ENCODE data around the gene GNB4.
A peak's percentile ranks its signal among the peaks of the same experiment; 100 is the strongest.

Gene GNB4

DNA sequence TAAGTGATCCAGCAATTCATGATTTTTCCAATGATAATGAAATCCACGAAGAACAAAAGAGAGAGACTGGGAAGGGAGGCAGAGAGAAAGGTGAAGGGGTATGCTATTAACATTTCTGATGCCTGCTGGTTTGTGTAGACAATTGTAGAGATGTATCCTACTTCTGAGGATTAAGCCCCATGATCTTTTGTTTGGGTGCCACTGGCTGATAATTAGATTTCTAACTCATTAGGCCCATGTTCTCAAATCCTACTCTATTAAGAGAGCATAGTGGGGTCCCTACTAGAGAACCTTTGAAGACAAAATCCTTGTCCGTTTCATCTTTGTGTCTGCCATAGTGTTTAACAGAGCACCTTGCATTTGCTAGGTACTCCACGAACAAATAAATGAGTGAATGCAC lies 2.7 kb upstream of the GNB4 start:
- H3K4me3 ChIP-seq (ENCODE audit: low read depth, low read length), result no peak overlapping the region
- no peak for DNase-seq (ENCODE audit: low read depth)
- TF ChIP-seq, protein P1, sequence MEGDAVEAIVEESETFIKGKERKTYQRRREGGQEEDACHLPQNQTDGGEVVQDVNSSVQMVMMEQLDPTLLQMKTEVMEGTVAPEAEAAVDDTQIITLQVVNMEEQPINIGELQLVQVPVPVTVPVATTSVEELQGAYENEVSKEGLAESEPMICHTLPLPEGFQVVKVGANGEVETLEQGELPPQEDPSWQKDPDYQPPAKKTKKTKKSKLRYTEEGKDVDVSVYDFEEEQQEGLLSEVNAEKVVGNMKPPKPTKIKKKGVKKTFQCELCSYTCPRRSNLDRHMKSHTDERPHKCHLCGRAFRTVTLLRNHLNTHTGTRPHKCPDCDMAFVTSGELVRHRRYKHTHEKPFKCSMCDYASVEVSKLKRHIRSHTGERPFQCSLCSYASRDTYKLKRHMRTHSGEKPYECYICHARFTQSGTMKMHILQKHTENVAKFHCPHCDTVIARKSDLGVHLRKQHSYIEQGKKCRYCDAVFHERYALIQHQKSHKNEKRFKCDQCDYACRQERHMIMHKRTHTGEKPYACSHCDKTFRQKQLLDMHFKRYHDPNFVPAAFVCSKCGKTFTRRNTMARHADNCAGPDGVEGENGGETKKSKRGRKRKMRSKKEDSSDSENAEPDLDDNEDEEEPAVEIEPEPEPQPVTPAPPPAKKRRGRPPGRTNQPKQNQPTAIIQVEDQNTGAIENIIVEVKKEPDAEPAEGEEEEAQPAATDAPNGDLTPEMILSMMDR (IDR thresholded peaks at IDR 0.05; ENCODE audit: low read depth, low read length, missing control alignments), result no peak

DNA sequence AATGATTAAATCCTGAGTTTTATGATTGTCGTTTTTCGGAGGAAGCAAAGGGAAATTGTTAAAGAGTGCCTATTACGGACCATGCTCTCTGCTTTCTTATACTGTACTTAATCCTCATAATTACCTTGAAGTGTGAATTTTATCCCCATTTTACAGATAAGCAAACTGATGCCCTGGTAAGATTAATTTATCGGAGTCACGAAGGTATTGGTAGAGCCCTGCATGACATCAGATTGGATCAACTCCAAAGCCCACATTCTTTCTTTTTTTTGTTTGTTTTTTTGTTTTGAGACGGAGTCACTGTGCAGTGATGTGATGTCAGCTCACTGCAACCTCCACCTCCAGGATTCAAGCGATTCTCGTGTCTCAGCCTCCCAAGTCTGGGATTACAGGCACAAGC lies 1.6 kb upstream of the GNB4 start:
- H3K4me3 ChIP-seq (ENCODE audit: low read depth, low read length), result no peak overlapping the region
- TF ChIP-seq, protein P1 (IDR thresholded peaks at IDR 0.05; ENCODE audit: low read depth, low read length, missing control alignments), result no peak
- DNase-seq (ENCODE audit: low read depth), result no peak

DNA sequence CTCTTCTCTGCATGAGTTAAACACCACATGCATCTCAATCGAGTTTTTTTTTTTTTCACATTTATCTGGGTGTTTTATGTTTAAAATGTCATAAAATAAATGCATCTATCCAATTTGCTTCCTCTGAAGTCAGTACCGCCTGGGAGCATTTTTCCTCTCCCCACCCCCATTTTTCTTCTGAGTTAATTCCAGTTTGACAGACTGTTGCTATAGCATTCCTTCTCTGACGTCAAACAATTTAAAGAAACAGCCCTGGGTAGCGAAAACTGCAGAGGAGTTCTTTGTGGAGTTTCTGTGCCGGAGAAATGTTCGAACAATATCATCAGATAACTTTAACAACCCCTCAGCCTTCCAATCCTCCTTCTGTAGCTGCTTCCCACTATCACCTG lies 900 bp upstream of the GNB4 start:
- no peak overlapping the region for H3K4me3 ChIP-seq (ENCODE audit: low read depth, low read length)

DNA sequence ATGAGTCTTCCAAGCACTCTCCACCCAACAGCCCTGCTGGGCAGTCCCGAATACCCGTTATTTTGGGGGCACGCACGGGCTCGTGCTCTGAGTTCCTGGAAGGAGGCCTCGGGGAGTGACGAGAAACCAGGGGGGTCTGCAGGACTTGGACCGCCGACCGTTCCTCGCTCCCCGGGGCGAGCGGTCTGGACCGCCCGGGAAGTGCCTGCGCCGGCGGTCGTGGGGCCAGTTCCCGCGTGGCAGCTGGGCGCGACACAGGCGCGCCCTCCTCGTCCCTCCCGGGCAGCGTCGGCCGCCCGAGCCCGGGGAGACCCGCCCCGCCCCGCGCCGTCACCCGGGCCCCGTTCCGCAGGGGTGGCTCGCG lies 387 bp downstream of the GNB4 start:
- TF ChIP-seq, protein P1 (IDR thresholded peaks at IDR 0.05; ENCODE audit: low read depth, low read length, missing control alignments), result no peak
- DNase-seq (ENCODE audit: low read depth), result no peak

More for the DNA sequence above, 900 bp upstream of the GNB4 start:
- no peak for DNase-seq (ENCODE audit: low read depth)
- TF ChIP-seq, protein P1 (IDR thresholded peaks at IDR 0.05; ENCODE audit: low read depth, low read length, missing control alignments), result no peak

DNA sequence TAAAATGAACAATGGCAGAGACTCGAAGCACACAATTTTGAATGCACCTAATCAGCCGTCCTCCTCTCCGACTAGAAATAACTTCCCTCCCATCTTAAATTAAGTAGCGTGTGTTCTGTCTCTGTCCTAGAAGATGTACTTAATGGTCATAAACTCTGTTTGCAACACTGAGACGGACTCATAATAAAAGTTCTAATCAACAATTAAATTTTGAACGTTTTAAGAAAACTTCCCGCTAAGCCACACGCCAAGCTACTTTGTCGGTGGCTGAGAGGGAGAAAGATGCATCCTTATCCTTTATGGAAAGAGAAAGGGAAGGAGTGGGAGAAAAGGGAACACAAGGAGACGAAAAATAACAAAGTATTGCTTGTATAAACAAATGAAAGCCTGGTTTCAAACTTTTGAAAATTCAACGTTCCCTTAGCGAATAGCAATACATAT lies 989 bp downstream of the GNB4 start:
- H3K4me3 ChIP-seq (ENCODE audit: low read depth, low read length), result peak overlapping the region; percentile 58
- no peak for DNase-seq (ENCODE audit: low read depth)
- TF ChIP-seq, protein P1 (IDR thresholded peaks at IDR 0.05; ENCODE audit: low read depth, low read length, missing control alignments), result no peak

More for the DNA sequence above, 387 bp downstream of the GNB4 start:
- peak overlapping the region; percentile 58 for H3K4me3 ChIP-seq (ENCODE audit: low read depth, low read length)

DNA sequence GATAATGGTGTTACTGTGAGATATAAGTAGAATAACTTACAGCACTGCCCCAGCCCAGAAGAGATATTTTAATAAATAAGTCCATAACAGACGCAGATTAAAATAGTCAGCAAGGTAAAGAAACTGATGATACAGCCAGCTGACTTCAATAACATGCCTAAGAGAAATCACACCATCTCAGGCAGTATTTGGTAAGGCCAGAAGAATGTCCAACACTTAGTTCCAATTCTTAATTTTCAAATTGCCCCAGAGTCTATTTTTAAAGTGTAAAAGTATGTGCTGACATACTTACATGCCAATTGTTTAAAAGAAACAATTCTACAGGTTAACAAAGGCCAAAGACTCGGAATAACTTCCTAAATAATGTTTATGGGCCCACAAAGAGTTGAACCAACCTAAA lies 1.6 kb downstream of the GNB4 start:
- DNase-seq (ENCODE audit: low read depth), result no peak
- H3K4me3 ChIP-seq (ENCODE audit: low read depth, low read length), result no peak overlapping the region; the same call in 1 of the 2 replicates
- TF ChIP-seq, protein P1 (IDR thresholded peaks at IDR 0.05; ENCODE audit: low read depth, low read length, missing control alignments), result no peak

DNA sequence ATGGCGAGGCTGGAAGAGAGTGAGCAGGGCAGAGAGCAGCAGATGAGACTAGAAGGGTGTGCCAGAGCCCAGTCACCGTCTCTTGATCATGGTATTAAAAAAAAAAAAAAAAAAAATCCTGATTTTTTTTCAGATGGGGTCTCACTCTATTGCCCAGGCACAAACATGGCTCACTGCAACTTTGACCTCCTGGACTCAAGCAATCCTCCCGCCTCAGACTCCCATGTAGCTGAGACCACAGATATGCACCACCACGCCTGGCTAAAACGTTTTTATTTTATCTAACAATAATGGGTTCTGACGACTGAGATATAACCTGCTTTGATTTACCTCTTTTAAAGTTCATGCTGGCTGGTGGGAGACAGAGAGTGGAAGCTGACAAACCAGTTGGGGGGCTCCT lies 4.0 kb downstream of the GNB4 start:
- TF ChIP-seq, protein P1 (IDR thresholded peaks at IDR 0.05; ENCODE audit: low read depth, low read length, missing control alignments), result no peak
- DNase-seq (ENCODE audit: low read depth), result no peak
- no peak overlapping the region for H3K4me3 ChIP-seq (ENCODE audit: low read depth, low read length)

Data from GM12864 (cell line).